Embryonic facial prominence (tissue), 1 donor: ENCODE data around the gene POLR2E.

ENCODE experiments used
- DNase-seq: peaks from one replicate; pipeline ENCODE4 v3.0.0-alpha.2; 2016; ENCODE audit errors: extremely low spot score

POLR2E gene

GRCh38 chr19:1111641-1112267 lies 16.6 kb upstream of the POLR2E start:
- DNase-seq = no peak

- no peak for DNase-seq
Observed at GRCh38 chr19:1110809-1111640, 15.8 kb upstream of the POLR2E start.

DNA sequence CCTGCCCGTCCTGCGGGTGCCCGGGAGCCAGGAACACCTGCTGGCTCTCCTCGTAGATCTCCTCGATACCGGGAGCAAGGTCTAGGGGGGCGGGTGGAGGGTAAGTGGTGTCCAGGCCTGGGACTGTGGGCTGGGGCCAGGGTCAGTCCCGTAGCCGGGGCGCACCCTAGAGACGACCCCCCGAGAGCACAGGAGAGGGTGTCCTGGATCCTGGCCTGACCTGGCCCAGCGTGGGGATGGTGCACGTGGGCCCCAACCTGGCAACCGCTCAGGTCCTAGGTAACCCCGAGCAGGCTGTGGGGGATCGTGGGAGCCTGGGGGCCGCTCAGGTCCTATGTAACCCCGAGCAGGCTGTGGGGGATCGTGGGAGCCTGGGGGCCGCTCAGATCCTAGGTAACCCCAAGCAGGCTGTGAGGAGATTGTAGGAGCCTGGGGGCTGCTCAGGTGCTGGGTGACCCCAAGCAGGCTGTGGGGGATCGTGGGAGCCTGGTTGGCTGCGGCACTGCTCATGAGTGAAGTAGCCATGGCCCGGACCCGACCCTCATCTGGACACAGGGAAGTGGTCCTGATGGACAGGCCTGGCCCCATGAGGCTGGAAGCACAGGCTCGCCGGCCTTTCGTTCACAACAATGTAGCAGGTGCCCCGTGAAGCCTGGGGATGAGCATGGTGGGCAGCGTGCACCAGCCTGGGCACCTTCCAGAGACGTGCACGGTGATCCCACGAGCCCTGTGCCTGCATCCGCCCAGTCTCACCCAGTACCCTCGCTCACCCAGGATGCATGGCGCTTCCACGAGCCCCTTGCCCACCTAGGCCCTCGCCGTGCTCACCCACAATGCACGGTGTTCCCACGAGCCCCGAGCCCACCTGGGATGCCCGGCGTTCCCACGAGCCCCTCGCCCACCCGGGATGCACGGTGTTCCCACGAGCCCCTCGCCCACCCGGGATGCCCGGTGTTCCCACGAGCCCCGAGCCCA lies 14.8 kb upstream of the POLR2E start:
- no peak for DNase-seq

DNA sequence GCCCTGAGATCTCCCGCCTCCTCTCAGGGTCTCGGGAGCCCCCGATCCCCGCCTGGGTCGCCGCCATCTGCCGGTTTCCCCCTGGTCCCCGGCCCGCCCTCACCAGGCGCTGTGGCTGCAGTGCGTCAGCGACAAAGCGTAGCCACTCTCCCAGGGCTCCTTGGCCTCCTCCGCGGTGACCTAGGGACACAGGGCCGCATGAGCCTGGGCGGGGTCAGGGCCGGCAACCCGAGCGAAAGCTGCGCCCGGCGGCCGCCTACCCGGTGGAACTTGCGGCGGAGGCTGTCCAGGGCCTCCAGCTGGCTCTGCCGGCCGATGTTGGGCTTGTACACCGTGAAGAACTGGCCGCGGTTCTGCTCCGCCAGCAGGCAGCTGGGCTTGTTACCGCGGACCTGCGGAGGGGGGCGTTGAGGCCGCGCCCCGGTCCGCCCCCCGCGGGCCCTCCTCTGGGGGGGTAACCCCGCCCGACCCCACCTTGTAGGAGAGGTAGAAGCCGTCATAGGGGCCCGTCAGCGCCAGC lies 13.9 kb upstream of the POLR2E start:
- no peak for DNase-seq

DNA sequence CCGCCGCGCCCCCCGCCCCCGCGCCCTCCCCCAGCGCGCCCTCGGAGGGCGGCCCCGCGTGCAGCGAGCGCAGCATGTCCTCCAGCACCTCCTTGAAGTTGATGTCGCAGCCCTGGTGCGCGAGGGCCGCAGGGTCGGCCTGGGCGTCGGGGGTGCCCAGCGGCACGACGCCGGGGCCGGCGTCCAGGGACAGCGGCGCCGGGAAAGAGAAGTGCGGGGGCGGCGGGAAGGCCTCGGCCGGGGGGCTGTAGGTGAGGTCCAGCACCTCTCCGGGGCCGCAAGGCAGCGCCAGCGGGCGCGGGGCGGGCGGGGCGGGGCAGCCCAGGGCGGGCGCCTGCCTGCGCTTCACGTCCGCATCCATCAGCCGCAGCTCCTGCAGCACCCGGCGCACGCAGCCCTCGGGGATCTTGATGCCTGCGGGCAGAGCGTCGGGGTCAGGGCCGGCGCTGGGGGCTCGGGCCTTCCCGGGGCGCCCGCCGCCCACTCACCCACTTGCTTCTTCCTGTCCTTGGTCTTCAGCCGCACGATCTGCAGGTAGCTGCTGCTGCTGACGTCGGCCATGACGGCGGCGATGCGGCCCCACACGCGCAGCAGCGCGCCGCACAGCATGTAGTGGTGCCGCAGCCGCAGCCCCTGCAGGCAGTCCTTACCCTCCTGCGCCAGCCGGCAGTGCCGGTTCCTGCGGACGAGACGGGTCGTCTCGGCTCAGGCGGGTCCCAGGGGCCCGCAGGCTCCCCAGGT lies 13.3 kb upstream of the POLR2E start:
- no peak for DNase-seq

DNA sequence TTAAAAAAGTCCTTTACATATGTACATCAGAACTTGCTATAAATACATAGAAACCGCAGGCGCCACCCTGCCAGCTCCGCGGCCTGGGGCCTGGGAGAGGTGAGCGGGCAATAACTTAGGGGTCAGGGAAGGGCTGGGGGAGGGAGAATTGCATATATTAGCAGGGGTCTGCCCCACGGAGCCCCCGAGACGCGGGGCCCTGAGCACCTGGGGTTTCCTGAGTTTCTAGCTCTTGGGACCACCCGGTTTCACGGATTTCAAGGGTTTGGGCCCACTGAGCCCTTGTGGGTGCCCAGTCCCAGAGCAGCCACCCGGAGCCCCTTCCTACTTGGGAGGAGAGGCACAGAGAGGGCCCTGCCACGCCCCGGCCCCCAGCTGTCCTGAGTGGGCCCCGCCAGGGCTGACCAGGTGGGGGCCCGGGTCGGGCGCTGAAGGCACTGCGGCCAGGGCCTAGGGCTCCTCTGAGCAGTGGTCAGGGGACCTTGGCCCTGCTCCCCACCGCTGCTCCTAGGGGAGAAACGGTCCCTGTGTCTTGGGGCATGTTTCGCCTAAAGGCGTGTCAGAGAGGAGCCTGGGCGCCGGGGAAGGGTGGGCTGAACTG lies 12.6 kb upstream of the POLR2E start:
- no peak for DNase-seq

DNA sequence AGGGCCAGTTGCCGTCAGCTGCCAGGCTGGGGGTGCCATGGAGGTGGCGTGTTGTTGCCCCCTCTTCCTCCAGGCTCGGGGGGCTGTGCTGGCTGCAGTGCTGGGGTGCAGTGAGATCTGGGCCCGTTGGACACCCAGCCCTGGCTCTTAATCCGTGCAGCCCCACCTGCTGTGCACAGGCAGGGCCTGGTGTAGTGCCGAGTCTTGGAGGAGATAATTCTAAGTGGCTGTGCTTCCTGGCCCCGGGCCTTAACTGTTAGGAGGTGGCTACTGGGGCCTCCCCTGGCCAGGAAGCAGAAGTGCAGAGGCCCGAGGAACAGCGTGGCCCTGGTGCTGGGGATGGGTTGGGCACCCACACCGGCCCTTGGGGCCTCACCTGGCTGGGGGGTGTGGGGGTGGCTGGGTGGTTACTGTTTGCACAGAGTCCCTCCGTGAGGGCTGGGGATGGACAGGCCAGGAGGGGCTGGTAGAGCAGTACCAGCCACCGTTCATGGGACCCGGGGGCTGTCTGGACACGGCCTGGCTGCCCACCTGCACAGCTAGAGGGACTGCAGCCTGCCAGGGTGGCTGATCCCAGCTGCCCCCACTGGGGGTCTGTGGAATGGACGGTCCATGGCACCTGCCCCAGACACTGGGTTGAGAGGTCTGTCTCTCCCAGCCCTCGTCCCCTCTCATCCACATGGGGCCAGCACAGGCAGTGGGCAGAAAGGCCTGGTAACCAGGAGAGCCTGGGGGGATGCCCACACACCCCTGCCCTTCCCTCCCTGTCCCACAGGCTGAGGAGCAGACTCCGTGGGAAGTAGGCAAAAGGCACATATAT lies 11.9 kb upstream of the POLR2E start:
- DNase-seq = no peak

- DNase-seq = no peak
Observed at GRCh38 chr19:1105873-1106840, 11.0 kb upstream of the POLR2E start.

GRCh38 chr19:1105008-1105872 lies 10.1 kb upstream of the POLR2E start:
- DNase-seq = no peak

- no peak for DNase-seq
Observed at GRCh38 chr19:1104311-1105007, 9.3 kb upstream of the POLR2E start.

- DNase-seq = peak; percentile 94
Observed at GRCh38 chr19:1103708-1104310, 8.6 kb upstream of the POLR2E start, which contains the start of gene GPX4. GPX4 (plus strand) TSS chr19:1103994; CDS start chr19:1104044, 50 bp downstream.

DNA sequence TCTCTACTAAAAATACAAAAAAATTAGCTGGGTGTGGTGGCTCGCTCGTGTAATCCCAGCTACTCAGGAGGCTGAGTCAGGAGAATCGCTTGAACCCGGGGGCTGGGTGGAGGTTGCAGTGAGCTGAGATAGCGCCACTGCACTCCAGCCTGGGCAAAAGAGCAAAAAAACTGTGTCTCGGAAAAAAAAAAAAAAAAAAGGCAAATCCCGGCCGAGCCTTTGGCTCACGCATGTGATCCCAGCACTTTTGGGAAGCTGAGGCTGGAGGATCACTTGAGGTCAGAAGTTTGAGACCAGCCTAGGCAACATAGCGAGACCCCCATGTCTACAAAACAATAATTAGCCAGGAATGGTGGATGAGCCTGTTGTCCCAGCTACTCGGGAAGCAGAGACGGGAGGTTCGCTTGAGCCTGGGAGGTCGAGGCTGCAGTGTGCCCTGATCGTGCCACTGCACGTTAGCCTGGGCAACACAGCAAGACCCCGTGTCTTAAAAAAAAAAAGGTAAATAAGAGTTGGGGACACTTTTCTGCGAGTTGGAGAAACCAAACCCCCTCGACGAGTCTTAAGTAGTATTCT lies 8.0 kb upstream of the POLR2E start:
- DNase-seq = no peak

GRCh38 chr19:1102407-1103131 lies 7.4 kb upstream of the POLR2E start:
- no peak for DNase-seq

- DNase-seq = no peak
Observed at GRCh38 chr19:1101337-1101698, 6.1 kb upstream of the POLR2E start.

DNA sequence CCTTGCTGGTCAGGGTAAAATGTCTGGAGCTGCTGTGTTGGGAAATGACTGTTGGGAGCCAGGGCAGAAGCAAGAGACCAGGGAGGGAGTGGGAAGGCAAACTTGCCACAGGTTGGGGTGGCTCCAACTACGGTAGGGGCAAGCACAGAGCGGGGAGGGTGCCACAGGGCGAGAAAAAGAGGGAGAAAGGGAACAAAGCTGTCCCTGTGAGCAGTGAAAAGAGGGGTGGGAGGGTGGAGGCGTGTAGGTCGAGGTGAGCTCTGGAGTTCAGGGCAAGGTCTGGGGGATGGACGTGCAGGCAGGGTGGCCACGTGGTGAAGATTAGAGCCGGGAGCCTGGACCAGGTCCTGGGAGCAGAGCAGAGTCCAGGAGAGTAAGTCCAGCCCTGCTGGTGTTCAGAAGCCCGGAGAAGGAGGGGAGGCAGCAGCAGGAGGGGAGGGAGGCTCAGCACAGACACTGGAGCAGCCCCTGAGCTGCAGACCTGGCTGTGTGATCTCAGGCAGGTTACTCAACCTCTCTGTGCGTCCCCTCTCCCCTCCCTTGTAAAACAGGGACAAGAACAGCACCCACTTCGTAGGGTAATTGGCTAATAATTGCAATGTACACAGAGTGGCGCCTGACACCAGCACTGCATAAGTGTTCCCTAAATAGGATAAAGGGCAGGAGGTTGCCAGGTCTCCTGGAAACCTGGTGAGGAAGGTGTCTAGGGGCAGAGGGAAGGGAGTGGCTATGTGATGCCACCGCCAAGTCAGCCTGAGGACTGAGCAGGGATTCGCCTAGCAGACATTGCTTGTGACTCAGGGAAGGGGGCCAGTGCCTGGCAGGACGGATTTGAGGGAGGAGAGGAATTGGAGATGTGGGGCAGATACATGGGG lies 3.2 kb upstream of the POLR2E start:
- DNase-seq = no peak
